ENCODE data around the gene MYL5.
"Not testable (repeated sequence)": the region's sequence is repeated elsewhere in the genome, so short reads cannot be mapped to it uniquely, and the experiment has no call there.

The MYL5 gene

DNA sequence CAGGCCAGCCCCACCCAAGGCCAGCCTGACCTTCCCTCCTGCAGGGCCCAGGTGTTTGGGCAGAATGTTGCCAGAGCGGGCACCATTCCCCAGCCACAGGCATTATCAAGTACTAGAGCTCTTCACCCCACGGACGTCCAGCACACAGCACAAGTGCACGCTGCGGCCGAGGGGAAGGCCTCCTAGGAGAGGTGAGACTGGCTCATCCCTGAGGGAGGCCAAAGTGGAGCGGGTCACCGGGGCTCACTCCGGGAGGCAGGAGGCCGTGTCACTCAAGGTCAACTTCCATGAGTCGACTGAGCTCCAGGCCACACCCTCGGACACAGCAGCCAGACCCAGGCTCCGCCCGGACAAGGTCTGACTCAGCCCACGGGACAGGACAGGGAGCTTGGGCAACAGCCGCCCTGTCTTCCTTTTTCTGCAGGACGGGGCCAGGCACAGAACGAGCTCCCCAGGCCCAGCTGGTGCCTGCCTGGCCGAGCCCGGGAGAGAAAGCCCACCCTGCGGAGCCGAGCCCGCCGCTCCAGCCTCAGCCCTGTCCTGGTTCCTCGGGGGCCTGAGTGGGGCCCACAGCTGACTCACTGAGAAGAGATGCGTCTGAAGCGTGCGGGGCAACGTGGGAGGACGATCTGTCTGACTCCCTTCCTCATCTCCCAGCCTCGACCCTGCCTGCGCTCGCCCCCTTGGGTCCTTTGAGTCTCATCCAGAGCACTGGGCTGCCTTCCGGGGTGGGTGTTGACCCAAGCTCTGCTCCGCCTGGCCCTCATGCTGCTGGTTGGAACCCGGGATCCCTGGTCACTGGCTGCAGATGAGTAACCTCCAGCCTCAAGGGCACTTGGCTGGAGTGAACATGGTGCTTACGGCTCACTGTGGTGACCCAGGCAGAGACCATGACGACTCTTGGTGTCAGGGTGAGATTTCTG lies 13.0 kb downstream of the MYL5 start:
- no peak for DNase-seq

- no peak for DNase-seq
Measured at GRCh38 chr4:687971-688853, 13.9 kb downstream of the MYL5 start.

GRCh38 chr4:688854-689681 lies 14.7 kb downstream of the MYL5 start, which contains the start of gene SLC49A3:
TSS of gene SLC49A3 (minus strand) at chr4:689151. CDS start at chr4:689127, 24 bp downstream.
- no peak for DNase-seq

GRCh38 chr4:689723-690122 lies 15.4 kb downstream of the MYL5 start:
- DNase-seq: no peak

- DNase-seq: no peak
Measured at GRCh38 chr4:692771-693554, 18.6 kb downstream of the MYL5 start.

GRCh38 chr4:694341-694940 lies 20.1 kb downstream of the MYL5 start:
- DNase-seq: not testable (repeated sequence)

- no peak for DNase-seq
Measured at GRCh38 chr4:699816-700580, 25.7 kb downstream of the MYL5 start.

DNA sequence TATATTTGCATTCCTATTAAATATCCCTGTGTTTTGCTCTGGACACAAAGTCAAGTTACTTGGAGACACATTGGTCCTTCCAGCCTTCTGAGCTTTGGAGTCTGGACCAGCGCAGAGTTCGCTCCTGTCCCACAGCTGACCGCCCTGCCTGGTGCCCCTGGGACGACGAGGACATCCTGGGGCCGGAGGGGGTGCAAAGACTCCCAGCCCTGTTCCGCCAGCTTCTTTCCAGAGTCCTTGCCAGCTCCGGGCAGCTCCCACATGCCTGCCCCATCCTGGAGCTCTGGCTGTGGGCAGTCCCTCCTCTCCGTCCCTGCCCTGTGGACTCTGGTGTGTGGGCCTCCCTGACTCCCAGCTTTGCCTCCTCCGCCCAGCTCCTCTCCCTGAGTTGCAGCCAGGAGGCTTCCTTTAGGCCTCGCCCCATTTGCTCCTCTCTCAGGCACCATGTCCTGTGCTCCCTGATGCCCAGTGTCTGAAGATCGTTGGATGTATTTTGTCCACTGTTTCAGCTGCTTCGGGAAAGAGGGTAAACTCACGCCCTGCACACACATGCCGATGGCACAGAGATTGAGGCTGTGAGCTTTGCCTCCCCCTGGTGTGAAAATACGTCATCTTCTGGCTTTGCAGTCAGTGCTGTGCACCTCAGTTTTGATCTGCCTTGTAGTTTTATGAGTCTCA lies 26.4 kb downstream of the MYL5 start:
- DNase-seq: no peak

DNA sequence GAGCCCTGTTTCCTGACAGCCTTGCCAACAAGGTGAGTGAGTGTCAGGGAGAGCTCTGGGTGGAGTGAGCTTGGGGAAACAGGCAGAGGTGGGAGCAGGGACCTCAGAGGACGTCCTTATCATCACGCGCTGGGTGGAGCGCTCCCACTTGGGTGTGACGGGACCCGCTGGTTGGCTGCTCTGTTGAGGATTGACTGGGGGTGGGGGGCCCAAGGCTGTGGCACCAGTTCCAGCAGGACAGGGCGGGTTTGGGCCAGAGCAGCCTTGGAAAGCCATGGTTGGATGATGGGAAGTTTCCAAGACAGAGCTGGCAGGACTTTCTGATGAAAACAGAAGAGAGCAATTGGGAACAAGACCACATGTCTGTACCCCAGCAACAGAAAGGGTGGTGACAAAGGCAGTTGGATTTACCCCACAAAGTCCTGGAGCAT lies 28.3 kb downstream of the MYL5 start:
- no peak for DNase-seq

GRCh38 chr4:703336-704197 lies 29.2 kb downstream of the MYL5 start:
- no peak for DNase-seq

- no peak for DNase-seq
Measured at GRCh38 chr4:704198-704891, 30.0 kb downstream of the MYL5 start.

DNA sequence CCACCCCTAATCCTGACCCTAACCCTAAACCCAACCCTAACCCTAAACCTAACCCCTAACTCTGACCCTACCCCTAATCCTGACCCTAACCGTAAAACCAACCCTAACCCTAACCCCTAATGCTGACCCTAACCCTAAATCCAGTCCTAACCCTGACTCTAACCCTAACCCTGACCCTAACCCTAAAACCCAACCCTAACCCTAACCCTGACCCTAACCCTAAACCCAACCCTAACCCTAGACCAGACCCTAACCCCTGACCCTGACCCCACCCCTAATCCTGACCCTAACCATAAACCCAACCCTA lies 30.6 kb downstream of the MYL5 start:
- DNase-seq: no peak

GRCh38 chr4:705278-706082 lies 31.1 kb downstream of the MYL5 start, which contains the start of gene PCGF3:
TSS of gene PCGF3 (plus strand) at chr4:705832. CDS start at chr4:733681, 27,849 bp downstream.
- peak; percentile 71 for DNase-seq

DNA sequence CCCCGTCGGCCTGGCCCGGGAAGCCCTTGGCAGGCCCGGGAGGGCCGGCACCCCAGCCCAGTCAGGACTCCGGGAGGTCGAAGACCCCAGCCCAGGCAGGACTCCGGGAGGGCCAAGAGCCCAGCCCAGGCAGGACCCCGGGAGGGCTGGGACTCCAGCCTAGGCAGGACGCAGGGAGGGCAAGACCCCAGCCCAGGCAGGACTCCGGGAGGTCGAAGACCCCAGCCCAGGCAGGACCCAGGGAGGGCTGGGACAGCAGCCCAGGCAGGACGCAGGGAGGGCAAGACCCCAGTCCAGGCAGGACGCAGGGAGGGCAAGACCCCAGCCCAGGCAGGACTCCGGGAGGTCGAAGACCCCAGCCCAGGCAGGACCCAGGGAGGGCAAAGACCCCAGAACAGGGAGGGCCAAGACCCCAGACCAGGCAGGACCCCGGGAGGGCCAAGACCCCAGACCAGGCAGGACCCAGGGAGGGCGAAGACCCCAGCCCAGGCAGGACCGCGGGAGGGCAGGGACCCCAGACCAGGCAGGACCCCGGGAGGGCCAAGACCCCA lies 31.8 kb downstream of the MYL5 start:
- DNase-seq: not testable (repeated sequence)

GRCh38 chr4:706834-707598 lies 32.7 kb downstream of the MYL5 start:
- DNase-seq: no peak

GRCh38 chr4:707929-708630 lies 33.7 kb downstream of the MYL5 start:
- no peak for DNase-seq

All from NCI-H2029 treated with DMSO at 0.1 percent for 48 hours (cell line).